Measurements from ENCODE around the gene RUNX1. TPM values are rescaled to one million over a fixed set of nuclear protein-coding genes. Genes with fewer than 3 reads are reported as not detected.

Gene RUNX1
- total and polyA plus RNA-seq, 10 donors = 4.8 to 70.0 (median 43.6) TPM

- peaks cover 0 to under 1% (median 0%) of the 10 kb centered on the region in 6 donors for H3K36me3 ChIP-seq
- H3K27ac ChIP-seq = no peak overlapping the region
- H3K27me3 ChIP-seq (replicated peaks in 1 of 7) = peaks cover 0 to 34% (median 8%) of the 10 kb centered on the region in 7 donors
- TF ChIP-seq CTCF (IDR thresholded peaks at IDR 0.05 in 8 of 11, conservative IDR thresholded peaks at IDR 0.05 in 3 of 11) = no peak
- TF ChIP-seq POLR2AphosphoS5 (IDR thresholded peaks at IDR 0.05) = no peak
- TF ChIP-seq POLR2A (IDR thresholded peaks at IDR 0.05) = no peak
- peaks cover 0 to 2% (median 0%) of the 10 kb centered on the region in 8 donors for H3K9me3 ChIP-seq
- no peak overlapping the region for H3K4me3 ChIP-seq
- H3K4me1 ChIP-seq = peaks cover 12 to 63% (median 37%) of the 10 kb centered on the region in 6 donors
- intact Hi-C loops (cut with DNase I; ENCODE audit: low total_unique reads) = loop anchor here (5.0 to 10.0 kb wide), 2 partner anchors 510 to 953 kb away; no protein-coding TSS in a partner anchor
- DNase-seq = no peak
Measured at GRCh38 chr21:34892209-34892608, 156.9 kb downstream of the RUNX1 start.

GRCh38 chr21:34891613-34891943, 157.5 kb downstream of the RUNX1 start:
- H3K9me3 ChIP-seq = no peaks in the 10 kb centered on the region
- DNase-seq = no peak
- peak overlapping the region in 2 of 8 donors; percentile 73 to 90 for H3K4me3 ChIP-seq
- TF ChIP-seq POLR2A (IDR thresholded peaks at IDR 0.05) = no peak
- no peak for TF ChIP-seq CTCF (IDR thresholded peaks at IDR 0.05 in 8 of 11, conservative IDR thresholded peaks at IDR 0.05 in 3 of 11)
- TF ChIP-seq POLR2AphosphoS5 (IDR thresholded peaks at IDR 0.05) = no peak
- H3K27me3 ChIP-seq (replicated peaks in 1 of 7) = peaks cover 0 to 40% (median 12%) of the 10 kb centered on the region in 7 donors
- WGBS, 5 donors = 50 to 65% (median 55%) methylated on average over 8 of the region's 8 CpGs
- H3K27ac ChIP-seq = peak overlapping the region in 2 of 8 donors; percentile 91 to 98
- H3K36me3 ChIP-seq = no peaks in the 10 kb centered on the region
- H3K4me1 ChIP-seq = peaks cover 13 to 70% (median 41%) of the 10 kb centered on the region in 6 donors
- intact Hi-C loops (cut with DNase I; ENCODE audit: low total_unique reads) = loop anchor here (5.0 to 10.0 kb wide), 2 partner anchors 511 to 953 kb away; no protein-coding TSS in a partner anchor

- peak; percentile 87 for DNase-seq
- WGBS, 5 donors = 21 to 44% (median 28%) methylated on average over 49 to 60 of the region's 60 CpGs
- peak overlapping the region in 7 of 8 donors; percentile 60 to 96 (median 90) for H3K4me3 ChIP-seq
- peaks cover 15 to 76% (median 43%) of the 10 kb centered on the region in 6 donors for H3K4me1 ChIP-seq
- intact Hi-C loops (cut with DNase I; ENCODE audit: low total_unique reads) = loop anchor here (5.0 to 10.0 kb wide), 2 partner anchors 511 to 954 kb away; no protein-coding TSS in a partner anchor
- H3K9me3 ChIP-seq = no peaks in the 10 kb centered on the region
- no peaks in the 10 kb centered on the region for H3K36me3 ChIP-seq
- TF ChIP-seq POLR2AphosphoS5 (IDR thresholded peaks at IDR 0.05) (peak in 1 of 3 donors; percentile 4), CTCF (IDR thresholded peaks at IDR 0.05 in 8 of 11, conservative IDR thresholded peaks at IDR 0.05 in 3 of 11) (no peak), POLR2A (IDR thresholded peaks at IDR 0.05) (no peak)
- peaks cover 0 to 47% (median 14%) of the 10 kb centered on the region in 7 donors for H3K27me3 ChIP-seq (replicated peaks in 1 of 7)
- H3K27ac ChIP-seq = peak overlapping the region in 7 of 8 donors; percentile 18 to 98 (median 95)
Measured at GRCh38 chr21:34890724-34891612, 158.1 kb downstream of the RUNX1 start.

GRCh38 chr21:34890470-34890723, 158.7 kb downstream of the RUNX1 start:
- DNase-seq = no peak
- H3K36me3 ChIP-seq = no peaks in the 10 kb centered on the region
- TF ChIP-seq CTCF (IDR thresholded peaks at IDR 0.05 in 8 of 11, conservative IDR thresholded peaks at IDR 0.05 in 3 of 11) (no peak), POLR2A (IDR thresholded peaks at IDR 0.05) (no peak), POLR2AphosphoS5 (IDR thresholded peaks at IDR 0.05) (no peak)
- intact Hi-C loops (cut with DNase I; ENCODE audit: low total_unique reads) = loop anchor here (5.0 to 10.0 kb wide), 2 partner anchors 512 to 954 kb away; no protein-coding TSS in a partner anchor
- H3K9me3 ChIP-seq = no peaks in the 10 kb centered on the region
- peaks cover 15 to 81% (median 46%) of the 10 kb centered on the region in 6 donors for H3K4me1 ChIP-seq
- WGBS, 5 donors = 10 to 22% (median 20%) methylated on average over 13 to 14 of the region's 14 CpGs
- peak overlapping the region; percentile 84 to 98 (median 95) for H3K27ac ChIP-seq
- H3K27me3 ChIP-seq (replicated peaks in 1 of 7) = peaks cover 0 to 52% (median 14%) of the 10 kb centered on the region in 7 donors
- H3K4me3 ChIP-seq = peak overlapping the region; percentile 60 to 96 (median 88)

Measured in spleen (tissue), 11 donors.